ENCODE data around the gene IL3.

The IL3 gene

GRCh38 chr5:132055808-132056609 is 4.4 kb upstream of the IL3 start:
- DNase-seq (ENCODE audit: low read depth, low spot score), result no peak
- no peak overlapping the region for H3K27ac ChIP-seq

- DNase-seq (ENCODE audit: low read depth, low spot score), result no peak
- H3K27ac ChIP-seq, result no peak overlapping the region
These were observed 3.6 kb upstream of the IL3 start for GRCh38 chr5:132056610-132057497.

GRCh38 chr5:132057498-132058255 is 2.8 kb upstream of the IL3 start:
- DNase-seq (ENCODE audit: low read depth, low spot score), result no peak
- H3K27ac ChIP-seq, result no peak overlapping the region

- H3K27ac ChIP-seq, result no peak overlapping the region
- no peak for DNase-seq (ENCODE audit: low read depth, low spot score)
These were observed 1.8 kb upstream of the IL3 start for GRCh38 chr5:132058646-132059042.

GRCh38 chr5:132059043-132059695 is 1.3 kb upstream of the IL3 start:
- no peak for DNase-seq (ENCODE audit: low read depth, low spot score)
- H3K27ac ChIP-seq, result no peak overlapping the region

GRCh38 chr5:132059696-132060500 is 557 bp upstream of the IL3 start:
- H3K27ac ChIP-seq, result no peak overlapping the region
- no peak for DNase-seq (ENCODE audit: low read depth, low spot score)

- H3K27ac ChIP-seq, result no peak overlapping the region
- no peak for DNase-seq (ENCODE audit: low read depth, low spot score)
These were observed 2.8 kb downstream of the IL3 start for GRCh38 chr5:132063090-132063911.

- no peak overlapping the region for H3K27ac ChIP-seq
- DNase-seq (ENCODE audit: low read depth, low spot score), result no peak
These were observed 3.7 kb downstream of the IL3 start for GRCh38 chr5:132064140-132064539.

- no peak for DNase-seq (ENCODE audit: low read depth, low spot score)
These were observed 4.4 kb downstream of the IL3 start for GRCh38 chr5:132064738-132065331.

GRCh38 chr5:132065351-132065937 is 5.0 kb downstream of the IL3 start:
- DNase-seq (ENCODE audit: low read depth, low spot score), result no peak
- no peak overlapping the region for H3K27ac ChIP-seq

More at GRCh38 chr5:132064738-132065331, 4.4 kb downstream of the IL3 start:
- no peak overlapping the region for H3K27ac ChIP-seq

- H3K27ac ChIP-seq, result no peak overlapping the region
- DNase-seq (ENCODE audit: low read depth, low spot score), result no peak
These were observed 5.7 kb downstream of the IL3 start for GRCh38 chr5:132065951-132066701.

- H3K27ac ChIP-seq, result no peak overlapping the region
- DNase-seq (ENCODE audit: low read depth, low spot score), result no peak
These were observed 6.4 kb downstream of the IL3 start for GRCh38 chr5:132066871-132067270.

GRCh38 chr5:132067451-132067850 is 7.0 kb downstream of the IL3 start:
- DNase-seq (ENCODE audit: low read depth, low spot score), result no peak

GRCh38 chr5:132067941-132068808 is 7.7 kb downstream of the IL3 start:
- no peak for DNase-seq (ENCODE audit: low read depth, low spot score)
- no peak overlapping the region for H3K27ac ChIP-seq

More at GRCh38 chr5:132067451-132067850, 7.0 kb downstream of the IL3 start:
- no peak overlapping the region for H3K27ac ChIP-seq

- no peak overlapping the region for H3K27ac ChIP-seq
- DNase-seq (ENCODE audit: low read depth, low spot score), result no peak
These were observed 9.1 kb downstream of the IL3 start for GRCh38 chr5:132069561-132069960.

- H3K27ac ChIP-seq, result no peak overlapping the region
These were observed 9.5 kb downstream of the IL3 start for GRCh38 chr5:132069994-132070393.

More at GRCh38 chr5:132069994-132070393, 9.5 kb downstream of the IL3 start:
- DNase-seq (ENCODE audit: low read depth, low spot score), result no peak

Measured in epithelial cell of prostate (primary cell).